Fibroblast of mammary gland (primary cell): Measurements from ENCODE around the gene IQGAP2.

Source experiments
- DNase-seq: peaks from one replicate; pipeline ENCODE4 v3.0.0-alpha.2; 2010; ENCODE audit warnings: low read depth
- H3K4me3 ChIP-seq: 2 replicates; pipeline ENCODE4 v1.5.1; 2011; ENCODE audit warnings: low read depth, mild to moderate bottlenecking, low read length, moderate library complexity; ENCODE audit not compliant: control insufficient read depth
- TF ChIP-seq, protein P1 (sequence below): conservative IDR thresholded peaks from 2 replicates; pipeline ENCODE4 v1.5.1; 2011; ENCODE audit warnings: low read depth, low read length, inconsistent platforms; ENCODE audit not compliant: control insufficient read depth, insufficient read depth

The IQGAP2 gene, protein sequence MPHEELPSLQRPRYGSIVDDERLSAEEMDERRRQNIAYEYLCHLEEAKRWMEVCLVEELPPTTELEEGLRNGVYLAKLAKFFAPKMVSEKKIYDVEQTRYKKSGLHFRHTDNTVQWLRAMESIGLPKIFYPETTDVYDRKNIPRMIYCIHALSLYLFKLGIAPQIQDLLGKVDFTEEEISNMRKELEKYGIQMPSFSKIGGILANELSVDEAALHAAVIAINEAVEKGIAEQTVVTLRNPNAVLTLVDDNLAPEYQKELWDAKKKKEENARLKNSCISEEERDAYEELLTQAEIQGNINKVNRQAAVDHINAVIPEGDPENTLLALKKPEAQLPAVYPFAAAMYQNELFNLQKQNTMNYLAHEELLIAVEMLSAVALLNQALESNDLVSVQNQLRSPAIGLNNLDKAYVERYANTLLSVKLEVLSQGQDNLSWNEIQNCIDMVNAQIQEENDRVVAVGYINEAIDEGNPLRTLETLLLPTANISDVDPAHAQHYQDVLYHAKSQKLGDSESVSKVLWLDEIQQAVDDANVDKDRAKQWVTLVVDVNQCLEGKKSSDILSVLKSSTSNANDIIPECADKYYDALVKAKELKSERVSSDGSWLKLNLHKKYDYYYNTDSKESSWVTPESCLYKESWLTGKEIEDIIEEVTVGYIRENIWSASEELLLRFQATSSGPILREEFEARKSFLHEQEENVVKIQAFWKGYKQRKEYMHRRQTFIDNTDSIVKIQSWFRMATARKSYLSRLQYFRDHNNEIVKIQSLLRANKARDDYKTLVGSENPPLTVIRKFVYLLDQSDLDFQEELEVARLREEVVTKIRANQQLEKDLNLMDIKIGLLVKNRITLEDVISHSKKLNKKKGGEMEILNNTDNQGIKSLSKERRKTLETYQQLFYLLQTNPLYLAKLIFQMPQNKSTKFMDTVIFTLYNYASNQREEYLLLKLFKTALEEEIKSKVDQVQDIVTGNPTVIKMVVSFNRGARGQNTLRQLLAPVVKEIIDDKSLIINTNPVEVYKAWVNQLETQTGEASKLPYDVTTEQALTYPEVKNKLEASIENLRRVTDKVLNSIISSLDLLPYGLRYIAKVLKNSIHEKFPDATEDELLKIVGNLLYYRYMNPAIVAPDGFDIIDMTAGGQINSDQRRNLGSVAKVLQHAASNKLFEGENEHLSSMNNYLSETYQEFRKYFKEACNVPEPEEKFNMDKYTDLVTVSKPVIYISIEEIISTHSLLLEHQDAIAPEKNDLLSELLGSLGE (N-terminal part only)

DNA sequence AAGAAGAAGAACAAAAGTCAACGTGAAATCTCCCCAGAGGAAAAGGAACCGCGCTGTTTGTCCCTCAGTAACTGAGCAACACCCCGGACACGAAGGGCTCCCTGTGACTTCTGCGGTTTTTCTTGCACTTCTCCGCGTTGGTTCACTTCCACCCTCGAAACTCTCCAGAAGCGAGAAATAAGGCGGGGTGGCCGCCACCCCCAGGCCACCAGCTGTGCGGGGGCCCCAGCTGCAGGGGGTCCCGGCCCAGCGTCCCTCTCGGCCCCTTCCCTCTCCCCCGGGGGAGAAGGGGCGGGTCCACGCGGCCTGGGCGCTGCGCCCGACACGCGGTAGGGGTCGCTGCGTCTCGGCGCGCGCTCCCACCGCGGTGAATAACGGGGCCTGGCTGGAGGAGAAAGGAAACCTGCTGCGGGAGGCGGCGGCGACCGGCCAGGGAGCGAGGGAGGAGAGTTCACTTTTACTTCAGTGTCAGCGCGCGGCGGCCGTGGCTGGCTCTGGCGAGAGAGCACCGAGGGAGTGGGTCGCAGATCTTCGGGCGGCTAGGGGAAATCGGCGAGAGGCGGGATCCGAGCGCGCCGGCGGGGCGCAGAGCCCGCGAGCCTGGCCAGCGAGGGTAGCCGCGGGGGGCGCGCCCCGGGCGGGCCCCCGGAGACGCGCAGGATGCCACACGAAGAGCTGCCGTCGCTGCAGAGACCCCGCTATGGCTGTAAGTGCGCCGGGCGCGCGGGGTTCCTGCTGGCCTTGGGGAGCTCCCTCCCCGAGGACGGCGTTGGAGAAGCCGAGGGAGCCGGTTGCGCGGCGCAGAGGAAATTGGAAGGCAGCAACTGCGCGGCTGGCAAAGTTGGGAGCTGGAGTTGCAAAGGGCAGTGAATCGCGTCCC, at the start of gene IQGAP2:
Gene IQGAP2, plus strand, starts transcription at position 400 of the 880 bp plus-strand sequence. Its CDS starts 261 bp downstream, at position 661.
- peak; percentile 24 for DNase-seq
- peak within 1 kb of the TSS; percentile 31 for H3K4me3 ChIP-seq
- TF ChIP-seq, protein P1, sequence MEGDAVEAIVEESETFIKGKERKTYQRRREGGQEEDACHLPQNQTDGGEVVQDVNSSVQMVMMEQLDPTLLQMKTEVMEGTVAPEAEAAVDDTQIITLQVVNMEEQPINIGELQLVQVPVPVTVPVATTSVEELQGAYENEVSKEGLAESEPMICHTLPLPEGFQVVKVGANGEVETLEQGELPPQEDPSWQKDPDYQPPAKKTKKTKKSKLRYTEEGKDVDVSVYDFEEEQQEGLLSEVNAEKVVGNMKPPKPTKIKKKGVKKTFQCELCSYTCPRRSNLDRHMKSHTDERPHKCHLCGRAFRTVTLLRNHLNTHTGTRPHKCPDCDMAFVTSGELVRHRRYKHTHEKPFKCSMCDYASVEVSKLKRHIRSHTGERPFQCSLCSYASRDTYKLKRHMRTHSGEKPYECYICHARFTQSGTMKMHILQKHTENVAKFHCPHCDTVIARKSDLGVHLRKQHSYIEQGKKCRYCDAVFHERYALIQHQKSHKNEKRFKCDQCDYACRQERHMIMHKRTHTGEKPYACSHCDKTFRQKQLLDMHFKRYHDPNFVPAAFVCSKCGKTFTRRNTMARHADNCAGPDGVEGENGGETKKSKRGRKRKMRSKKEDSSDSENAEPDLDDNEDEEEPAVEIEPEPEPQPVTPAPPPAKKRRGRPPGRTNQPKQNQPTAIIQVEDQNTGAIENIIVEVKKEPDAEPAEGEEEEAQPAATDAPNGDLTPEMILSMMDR = no peak

GRCh38 chr5:76356887-76357286, 46.2 kb upstream of the IQGAP2 start:
- TF ChIP-seq, protein P1 = no peak
- no peak overlapping the region for H3K4me3 ChIP-seq
- no peak for DNase-seq

- no peak for DNase-seq
- TF ChIP-seq, protein P1 = no peak
- no peak overlapping the region for H3K4me3 ChIP-seq
Observed at GRCh38 chr5:76363352-76364225, 39.5 kb upstream of the IQGAP2 start.

- TF ChIP-seq, protein P1 = no peak
- no peak overlapping the region for H3K4me3 ChIP-seq
- DNase-seq = no peak
Observed at GRCh38 chr5:76364226-76364589, 38.9 kb upstream of the IQGAP2 start.

GRCh38 chr5:76365561-76365960, 37.5 kb upstream of the IQGAP2 start:
- TF ChIP-seq, protein P1 = no peak
- DNase-seq = no peak
- H3K4me3 ChIP-seq = no peak overlapping the region
